Memory B cell (primary cell): Measurements from ENCODE around the gene RILPL1.
A peak's percentile ranks its signal among the peaks of the same experiment; 100 is the strongest.
"Not testable (repeated sequence)": the region's sequence is repeated elsewhere in the genome, so short reads cannot be mapped to it uniquely, and the experiment has no call there.

ENCODE experiments used
- ATAC-seq: fragments of 150-1000 bp; cut with Tn5 transposase; 2 replicates; pipeline ENCODE4 v1.10.0; 2021; ENCODE audit warnings: low read depth, mild to moderate bottlenecking, moderate library complexity
- DNase-seq, 2 donors: peaks; one replicate each; pipeline ENCODE4 v3.0.0; 2022; ENCODE audit warnings: low spot score in 2 of 2
- H3K27ac Mint-ChIP-seq: one replicate; pipeline ENCODE4 v1.8.0; 2022; ENCODE audit warnings: mild to moderate bottlenecking, moderate library complexity, mixed read lengths
- H3K27me3 Mint-ChIP-seq: one replicate; pipeline ENCODE4 v1.8.0; 2022; ENCODE audit warnings: mixed read lengths
- H3K36me3 Mint-ChIP-seq: one replicate; pipeline ENCODE4 v1.8.0; 2022; ENCODE audit warnings: mild to moderate bottlenecking, mixed read lengths
- H3K4me1 Mint-ChIP-seq: one replicate; pipeline ENCODE4 v1.8.0; 2022; ENCODE audit warnings: mixed read lengths
- H3K4me3 Mint-ChIP-seq: one replicate; pipeline ENCODE4 v1.8.0; 2022; ENCODE audit warnings: mild to moderate bottlenecking, moderate library complexity, mixed read lengths
- H3K9me3 Mint-ChIP-seq: one replicate; pipeline ENCODE4 v1.8.0; 2022; ENCODE audit warnings: mixed read lengths

RILPL1 gene

DNA sequence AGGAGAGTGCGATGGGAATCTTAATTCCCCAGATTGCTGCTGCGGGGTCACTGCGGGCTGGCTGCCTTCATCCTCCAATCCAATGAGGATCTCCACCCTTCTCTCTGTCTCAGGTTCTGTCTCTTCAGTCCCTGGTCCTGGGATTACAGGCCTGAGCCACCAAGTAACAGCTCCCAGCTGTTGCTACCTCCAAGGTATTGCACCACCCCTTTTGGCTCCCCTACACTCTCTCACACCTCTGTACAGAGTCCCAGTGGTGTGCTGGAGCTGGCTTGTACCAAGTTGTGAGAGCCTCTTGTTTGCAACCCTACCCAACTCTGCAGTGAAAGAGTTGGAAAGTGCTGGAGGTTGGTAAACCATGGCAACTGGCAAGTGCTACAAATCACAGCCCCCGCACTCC is 10.0 kb upstream of the RILPL1 start:
- DNase-seq (no peak), ATAC-seq (no peak)
- H3K4me3 Mint-ChIP-seq: no peak overlapping the region
- H3K36me3 Mint-ChIP-seq: no peaks in the 10 kb centered on the region
- H3K4me1 Mint-ChIP-seq: no peaks in the 10 kb centered on the region
- peaks cover 4% of the 10 kb centered on the region for H3K27me3 Mint-ChIP-seq
- H3K27ac Mint-ChIP-seq: no peak overlapping the region
- no peaks in the 10 kb centered on the region for H3K9me3 Mint-ChIP-seq

DNA sequence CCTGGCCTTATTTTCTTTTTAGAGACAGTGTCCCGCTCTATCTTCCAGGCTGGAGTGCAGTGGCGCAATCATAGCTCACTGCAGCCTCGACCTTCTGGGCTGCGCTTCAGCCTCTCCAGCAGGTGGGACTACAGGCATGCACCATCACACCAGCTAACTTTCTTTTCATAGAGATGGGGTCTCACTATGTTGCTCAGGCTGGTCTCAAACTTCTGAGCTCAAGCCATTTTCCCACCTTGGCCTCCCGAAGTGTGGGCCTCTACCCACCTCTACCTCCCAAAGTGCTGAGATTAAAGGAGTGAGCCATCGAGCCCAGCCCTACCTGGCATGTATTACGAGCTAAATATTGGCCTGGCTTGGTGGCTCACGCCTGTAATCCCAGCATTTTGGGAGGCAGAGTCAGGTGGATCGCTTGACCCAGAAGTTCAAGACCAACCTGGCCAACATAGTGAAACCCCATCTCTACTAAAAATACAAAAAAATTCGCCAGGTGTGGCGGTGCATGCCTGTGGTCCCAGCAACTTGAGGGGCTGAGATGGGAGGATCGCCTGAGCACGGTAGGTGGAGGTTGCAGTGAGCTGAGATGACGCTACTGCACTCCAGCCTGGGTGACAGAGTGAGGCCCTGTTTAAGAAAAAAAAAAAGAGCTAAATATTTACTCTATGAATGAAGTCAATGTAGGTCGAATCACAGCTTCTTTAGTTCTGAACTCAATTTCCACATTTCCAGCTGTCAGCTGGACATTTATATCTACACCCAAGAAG is 7.6 kb upstream of the RILPL1 start:
- Mint-ChIP-seq H3K4me1 (no peaks in the 10 kb centered on the region), H3K4me3 (no peak overlapping the region), H3K27ac (no peak overlapping the region), H3K9me3 (no peaks in the 10 kb centered on the region), H3K36me3 (no peaks in the 10 kb centered on the region), H3K27me3 (no peaks in the 10 kb centered on the region)
- no peak for ATAC-seq
- DNase-seq: no peak

DNA sequence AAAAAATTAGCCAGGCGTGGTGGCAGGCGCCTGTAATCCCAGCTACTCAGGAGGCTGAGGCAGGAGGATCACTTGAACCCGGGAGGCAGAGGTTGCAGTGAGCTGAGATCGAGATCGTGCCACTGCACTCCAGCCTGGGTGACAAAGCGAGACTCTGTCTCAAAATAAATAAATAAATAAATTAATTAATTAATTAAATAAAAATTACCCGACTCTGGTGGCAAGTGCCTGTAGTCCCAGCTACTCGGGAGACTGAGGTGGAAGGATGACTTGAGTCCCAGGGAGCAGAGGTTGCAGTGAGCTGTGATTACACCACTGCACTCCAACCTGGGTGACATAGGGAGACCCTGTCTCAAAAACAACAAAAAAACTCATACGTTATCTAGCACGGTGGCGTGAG is 2.4 kb upstream of the RILPL1 start:
- not testable (repeated sequence) for H3K36me3 Mint-ChIP-seq, ATAC-seq, H3K9me3 Mint-ChIP-seq, DNase-seq, H3K4me3 Mint-ChIP-seq, H3K27ac Mint-ChIP-seq, H3K27me3 Mint-ChIP-seq
- peaks cover 14% of the 10 kb centered on the region for H3K4me1 Mint-ChIP-seq

DNA sequence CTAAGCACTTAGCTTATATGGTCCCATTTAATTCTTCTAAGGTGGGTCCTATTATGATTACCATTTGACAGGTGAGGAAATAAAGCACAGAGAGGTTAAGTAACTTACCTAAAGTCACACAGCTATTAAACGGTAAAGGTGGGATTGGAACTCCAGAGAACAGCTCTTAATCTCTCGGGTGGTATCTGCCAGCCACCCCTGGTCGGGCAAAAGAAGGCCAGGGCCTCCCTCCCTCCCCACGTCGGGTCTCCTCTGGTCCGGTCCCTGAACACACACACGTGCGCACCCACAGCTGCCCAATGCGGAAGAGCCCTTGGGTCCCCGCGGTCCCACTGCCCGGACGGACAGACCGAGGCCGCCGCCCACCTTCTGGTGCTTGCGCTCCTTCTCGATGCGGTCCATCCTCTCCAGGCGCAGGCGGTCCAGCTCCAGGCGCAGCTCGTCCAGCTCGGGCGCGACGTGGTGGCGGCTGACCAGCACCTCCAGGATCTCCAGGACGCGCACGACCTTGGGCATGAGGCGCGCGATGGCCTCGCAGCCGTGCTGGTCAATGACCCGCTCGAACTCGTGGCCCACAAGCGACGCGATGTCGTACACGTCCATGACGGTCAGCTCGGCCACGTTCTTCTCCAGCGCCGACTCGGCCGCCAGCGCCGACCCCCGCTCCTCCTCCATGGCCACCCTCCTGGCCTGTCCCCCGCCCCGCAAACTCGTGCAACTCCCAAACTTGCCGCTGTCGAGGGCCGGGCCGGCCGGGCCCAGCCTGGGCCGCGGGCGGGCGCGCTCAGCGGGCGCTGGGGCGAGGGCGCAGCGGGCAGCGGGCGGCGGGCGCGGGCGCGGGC is 490 bp downstream of the RILPL1 start:
- Mint-ChIP-seq H3K27ac (peak overlapping the region; percentile 65), H3K36me3 (no peaks in the 10 kb centered on the region), H3K27me3 (no peaks in the 10 kb centered on the region), H3K4me1 (peaks cover 16% of the 10 kb centered on the region), H3K4me3 (peak overlapping the region; percentile 83), H3K9me3 (no peaks in the 10 kb centered on the region)
- DNase-seq: peak in 1 of 2 donors; percentile 18
- no peak for ATAC-seq

DNA sequence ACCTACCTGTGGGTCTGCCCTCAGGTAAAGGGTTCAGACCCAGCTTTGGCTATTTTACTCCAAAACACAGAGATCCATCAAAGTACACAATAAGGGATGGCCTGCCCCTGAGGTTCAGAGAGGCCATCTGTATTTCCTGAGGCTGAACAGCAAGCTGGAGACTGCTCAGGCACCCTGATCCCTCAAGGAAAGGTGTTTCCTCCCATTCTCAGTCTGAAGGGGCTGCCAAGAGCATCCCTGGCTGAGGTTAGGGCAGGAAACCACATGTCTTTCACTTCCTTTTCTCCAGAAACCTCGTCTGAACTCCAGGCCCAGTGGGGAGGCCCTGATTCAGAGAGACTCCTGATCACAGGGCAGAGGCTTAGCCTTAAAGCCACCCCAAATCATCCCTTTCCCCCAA is 1.5 kb downstream of the RILPL1 start:
- peak overlapping the region; percentile 83 for H3K4me3 Mint-ChIP-seq
- no peaks in the 10 kb centered on the region for H3K36me3 Mint-ChIP-seq
- H3K4me1 Mint-ChIP-seq: peaks cover 16% of the 10 kb centered on the region
- ATAC-seq: peak; percentile 74
- H3K27me3 Mint-ChIP-seq: no peaks in the 10 kb centered on the region
- peak; percentile 24 to 37 for DNase-seq
- H3K27ac Mint-ChIP-seq: peak overlapping the region; percentile 65
- no peaks in the 10 kb centered on the region for H3K9me3 Mint-ChIP-seq

DNA sequence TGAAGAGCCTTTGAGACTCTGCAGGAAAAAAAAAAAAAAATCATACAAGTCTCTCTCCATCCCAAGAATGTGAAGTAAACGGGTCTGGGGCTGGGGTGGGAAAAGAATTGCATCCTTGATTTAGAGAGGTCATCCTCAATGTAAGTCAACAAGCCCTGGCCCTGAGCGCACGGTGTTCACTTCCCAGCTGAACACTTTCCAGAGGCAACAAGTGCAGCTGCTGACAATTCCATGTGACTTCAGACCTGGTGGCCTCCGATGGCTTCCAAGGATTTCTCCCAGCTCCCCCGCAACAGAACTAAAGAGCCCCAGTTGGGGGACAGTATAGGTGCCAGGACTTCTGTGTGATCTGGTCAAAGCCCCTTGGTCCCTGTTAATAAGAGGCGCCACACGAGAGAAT is 2.4 kb downstream of the RILPL1 start:
- DNase-seq (no peak), ATAC-seq (no peak)
- no peak overlapping the region for H3K27ac Mint-ChIP-seq
- peaks cover 16% of the 10 kb centered on the region for H3K4me1 Mint-ChIP-seq
- no peaks in the 10 kb centered on the region for H3K27me3 Mint-ChIP-seq
- no peaks in the 10 kb centered on the region for H3K9me3 Mint-ChIP-seq
- H3K36me3 Mint-ChIP-seq: no peaks in the 10 kb centered on the region
- no peak overlapping the region for H3K4me3 Mint-ChIP-seq

DNA sequence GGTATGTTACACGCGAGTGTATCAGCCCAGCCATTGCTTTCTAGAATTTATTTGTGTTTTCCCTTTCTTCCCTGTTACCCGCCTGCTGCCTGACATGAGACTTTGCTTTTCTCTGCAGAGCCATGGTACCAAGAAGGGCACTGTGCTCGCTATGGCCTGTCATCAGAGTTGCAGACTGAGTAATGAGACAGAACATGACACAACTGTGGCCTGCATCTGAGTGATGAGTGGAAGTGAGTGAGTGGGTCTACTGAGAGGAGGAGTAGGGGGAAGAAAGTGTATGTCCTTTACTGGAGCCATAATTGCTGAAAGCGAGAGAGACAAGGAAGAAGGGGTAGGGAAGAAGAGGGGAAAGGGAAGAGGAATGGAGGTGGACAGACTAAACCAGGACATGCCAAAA is 2.9 kb downstream of the RILPL1 start:
- ATAC-seq: no peak

DNA sequence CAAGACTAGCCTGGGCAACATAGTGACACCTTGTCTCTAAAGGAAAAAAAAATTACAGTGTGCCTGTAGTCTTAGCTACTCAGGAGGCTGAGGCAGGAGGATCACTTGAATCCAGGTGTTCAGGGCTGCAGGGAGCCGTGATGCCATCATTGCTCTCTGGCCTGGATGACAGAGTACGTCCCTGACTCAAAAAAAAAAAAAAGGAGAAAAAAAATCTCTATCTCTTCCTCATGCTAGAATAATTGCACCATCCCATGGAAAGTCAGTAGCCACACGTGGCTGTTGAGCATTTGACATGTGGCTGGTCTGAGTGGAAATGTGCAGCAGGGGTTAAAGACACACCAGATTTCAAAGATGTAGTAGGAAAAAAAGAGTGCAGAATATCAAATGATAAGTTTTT is 3.8 kb downstream of the RILPL1 start:
- H3K36me3 Mint-ChIP-seq: no peaks in the 10 kb centered on the region
- ATAC-seq (no peak), DNase-seq (no peak)
- H3K27ac Mint-ChIP-seq: peak overlapping the region; percentile 73
- H3K4me3 Mint-ChIP-seq: no peak overlapping the region
- H3K9me3 Mint-ChIP-seq: no peaks in the 10 kb centered on the region
- H3K4me1 Mint-ChIP-seq: peaks cover 16% of the 10 kb centered on the region
- H3K27me3 Mint-ChIP-seq: no peaks in the 10 kb centered on the region

More for the DNA sequence above, 2.9 kb downstream of the RILPL1 start:
- Mint-ChIP-seq H3K27ac (no peak overlapping the region), H3K36me3 (no peaks in the 10 kb centered on the region), H3K27me3 (no peaks in the 10 kb centered on the region), H3K9me3 (no peaks in the 10 kb centered on the region), H3K4me1 (peaks cover 16% of the 10 kb centered on the region), H3K4me3 (no peak overlapping the region)
- no peak for DNase-seq

DNA sequence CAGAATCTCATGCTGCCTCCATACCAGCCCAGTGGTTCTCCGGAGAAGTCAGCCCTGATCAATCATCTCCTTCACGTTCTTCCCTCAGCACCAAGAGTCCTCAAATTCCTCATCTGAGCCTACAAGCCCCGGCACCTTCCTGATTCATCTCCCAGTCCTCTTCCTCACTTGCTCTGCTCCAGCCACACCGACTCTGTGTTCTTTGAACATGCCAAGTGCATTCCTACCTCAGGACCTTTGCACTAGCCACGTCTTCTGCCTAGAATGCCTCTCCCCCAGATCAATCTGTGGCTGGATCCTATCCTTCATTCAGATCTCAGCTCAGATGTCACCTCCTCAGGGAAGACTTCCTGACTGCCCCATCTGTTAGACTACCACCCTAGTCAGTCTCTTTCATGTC is 4.7 kb downstream of the RILPL1 start:
- no peaks in the 10 kb centered on the region for H3K9me3 Mint-ChIP-seq
- no peak overlapping the region for H3K27ac Mint-ChIP-seq
- no peak overlapping the region for H3K4me3 Mint-ChIP-seq
- ATAC-seq (no peak), DNase-seq (no peak)
- peaks cover 14% of the 10 kb centered on the region for H3K4me1 Mint-ChIP-seq
- no peaks in the 10 kb centered on the region for H3K36me3 Mint-ChIP-seq
- no peaks in the 10 kb centered on the region for H3K27me3 Mint-ChIP-seq

DNA sequence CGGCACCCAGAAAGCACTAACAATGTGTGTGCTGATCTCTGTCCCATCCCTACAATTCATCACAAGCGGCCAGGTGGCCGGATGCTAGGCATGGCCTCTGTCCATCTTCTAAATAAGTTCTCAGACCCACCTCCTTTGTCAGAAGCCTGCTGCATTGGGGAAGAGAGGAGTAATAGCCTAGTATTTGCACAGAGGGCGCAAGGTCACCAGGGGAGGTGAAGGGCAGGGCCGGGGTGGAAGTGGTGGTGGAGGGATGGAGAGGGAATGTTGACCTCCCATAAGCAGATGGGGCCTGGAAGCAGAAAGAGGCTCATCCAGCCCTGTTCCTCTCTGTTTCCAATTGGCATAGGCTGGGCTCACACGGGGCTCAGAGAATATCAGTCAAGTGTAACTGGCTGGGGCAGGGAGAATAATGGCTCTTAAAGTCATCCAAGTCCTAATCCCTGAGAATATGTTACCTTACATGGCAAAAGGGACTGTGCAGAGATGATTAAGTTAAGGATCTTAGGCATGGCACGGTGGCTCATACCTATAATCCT is 6.9 kb downstream of the RILPL1 start:
- Mint-ChIP-seq H3K27me3 (no peaks in the 10 kb centered on the region), H3K4me3 (no peak overlapping the region), H3K9me3 (no peaks in the 10 kb centered on the region), H3K36me3 (peaks cover 1% of the 10 kb centered on the region), H3K27ac (no peak overlapping the region), H3K4me1 (peaks cover 2% of the 10 kb centered on the region)
- DNase-seq (no peak), ATAC-seq (no peak)

DNA sequence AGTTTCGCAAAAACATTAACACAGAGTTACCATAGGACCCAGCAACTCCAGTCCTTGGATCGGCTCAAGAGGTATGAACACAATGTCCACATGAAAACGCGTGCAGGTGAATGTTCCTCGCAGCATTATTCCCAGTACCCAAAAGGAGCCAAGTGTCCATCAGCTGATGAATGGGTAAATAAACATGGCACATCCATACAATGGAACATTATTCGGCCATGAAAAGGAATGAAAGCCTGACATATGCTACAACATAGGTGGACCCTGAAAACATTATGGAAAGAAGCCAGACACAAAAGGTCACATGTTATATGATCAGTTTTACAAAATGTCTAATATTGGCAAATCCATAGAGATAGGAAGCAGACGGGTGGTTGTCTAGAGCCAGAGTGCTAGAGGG is 9.1 kb downstream of the RILPL1 start:
- Mint-ChIP-seq H3K9me3 (no peaks in the 10 kb centered on the region), H3K36me3 (peaks cover 1% of the 10 kb centered on the region), H3K4me1 (no peaks in the 10 kb centered on the region), H3K4me3 (no peak overlapping the region), H3K27me3 (no peaks in the 10 kb centered on the region), H3K27ac (no peak overlapping the region)
- DNase-seq (no peak), ATAC-seq (no peak)

DNA sequence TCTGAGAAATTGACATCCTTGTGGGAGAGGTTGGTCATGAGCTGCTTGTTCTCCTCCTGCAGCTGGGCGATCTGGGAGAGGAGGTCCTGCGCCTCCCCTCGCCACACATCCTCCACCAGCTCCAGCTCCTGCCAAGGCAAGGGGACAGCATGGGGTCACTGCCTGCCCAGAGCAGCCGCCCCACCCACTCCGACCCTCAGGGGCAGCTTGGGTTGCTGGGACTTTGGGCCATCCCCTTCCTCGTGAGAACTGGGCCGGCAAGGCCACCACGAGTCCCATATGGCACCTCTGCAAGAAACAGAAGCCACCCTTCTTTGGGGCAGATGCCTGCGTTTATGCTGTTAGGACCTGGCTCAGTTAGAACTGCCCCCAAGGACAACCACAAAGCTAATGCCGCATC is 10.0 kb downstream of the RILPL1 start:
- ATAC-seq (no peak), DNase-seq (no peak)
- Mint-ChIP-seq H3K27me3 (no peaks in the 10 kb centered on the region), H3K4me1 (no peaks in the 10 kb centered on the region), H3K27ac (no peak overlapping the region), H3K9me3 (no peaks in the 10 kb centered on the region), H3K4me3 (no peak overlapping the region), H3K36me3 (peaks cover 1% of the 10 kb centered on the region)

DNA sequence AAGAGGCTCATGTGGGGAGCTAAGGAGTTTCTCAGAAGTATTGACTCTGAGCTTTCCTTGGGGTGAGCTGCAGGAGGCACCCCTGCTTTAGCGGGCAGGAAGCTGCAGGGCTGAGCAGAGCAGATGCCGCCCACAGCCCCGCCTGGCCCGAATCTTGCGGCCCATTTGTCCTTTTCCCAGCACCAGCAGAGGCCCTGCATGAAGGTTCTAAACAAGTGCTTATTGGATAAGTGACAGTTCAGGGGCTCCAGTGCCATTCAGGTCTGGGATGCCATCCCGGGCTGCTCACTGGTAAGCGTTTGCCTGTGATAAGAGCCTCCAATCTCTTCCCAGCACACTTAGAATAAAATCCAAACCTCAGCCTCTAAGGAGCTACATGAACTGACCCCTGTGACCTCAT is 11.4 kb downstream of the RILPL1 start:
- no peak for ATAC-seq
- DNase-seq: no peak
- H3K27ac Mint-ChIP-seq: no peak overlapping the region
- no peaks in the 10 kb centered on the region for H3K4me1 Mint-ChIP-seq
- no peaks in the 10 kb centered on the region for H3K27me3 Mint-ChIP-seq
- H3K9me3 Mint-ChIP-seq: no peaks in the 10 kb centered on the region
- peaks cover 5% of the 10 kb centered on the region for H3K36me3 Mint-ChIP-seq
- no peak overlapping the region for H3K4me3 Mint-ChIP-seq
